Measurements from ENCODE around the gene KCNQ4. TPM values are rescaled to one million over a fixed set of nuclear protein-coding genes. Genes with fewer than 3 reads are reported as not detected.

The KCNQ4 gene
- total and polyA plus RNA-seq, 2 of the 8 experiments (the other 6 are each of a cell fraction or from before 2014, with no cell fraction given), result 2.2 to 3.9 TPM

DNA sequence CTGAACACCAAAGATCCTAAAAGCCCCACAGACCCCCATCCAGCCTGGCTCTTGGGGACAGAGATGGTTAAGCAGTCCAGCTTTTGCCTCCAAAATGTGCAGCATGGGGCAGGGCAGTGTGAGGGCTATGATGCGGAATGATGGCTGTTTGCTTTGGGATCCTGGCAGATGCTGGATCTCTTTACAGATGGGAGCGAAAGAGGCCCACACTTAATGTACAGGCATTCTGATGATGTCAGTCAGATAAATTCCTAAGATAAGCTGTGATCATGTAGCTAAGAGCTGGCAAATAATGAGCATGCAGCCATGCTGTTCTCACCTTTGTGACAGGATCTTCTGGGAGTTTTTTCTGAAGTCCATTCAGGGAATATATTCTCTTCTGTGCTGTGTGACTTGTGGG, 17.6 kb upstream of the KCNQ4 start:
- no peak overlapping the region for H3K27ac ChIP-seq (ENCODE audit: low read depth, low read length)
- no peak overlapping the region for H4K91ac ChIP-seq (replicated peaks; ENCODE audit: insufficient read length, low read length)
- H3K56ac ChIP-seq (replicated peaks; ENCODE audit: insufficient read length, low read depth, low read length), result no peak overlapping the region
- WGBS, 2 experiments (ENCODE audit: extremely low coverage in 1 of 2, insufficient coverage in 1 of 2, insufficient read length in 1 of 2, insufficient replicate concordance in 2 of 2, low coverage in 1 of 2, low lambda C conversion rate in 2 of 2, missing lambda C conversion rate in 1 of 2), result 95% methylated on average over 2 of the region's 2 CpGs; no CpG with 5 or more reads in 1 of the 2 experiments
- no peak overlapping the region for H2AFZ ChIP-seq (ENCODE audit: low read length)
- H3K4ac ChIP-seq (replicated peaks; ENCODE audit: insufficient read length, low read depth, low read length), result no peak overlapping the region
- ChIA-PET CTCF (ENCODE audit: partially characterized antibody) (interaction anchor here (1.4 to 15.0 kb wide), 5 partner anchors 8 to 153 kb away, joined by 3 to 140 read pairs (median 7); no protein-coding TSS in a partner anchor), POLR2A (ENCODE audit: partially characterized antibody) (no interaction called here)
- H2BK5ac ChIP-seq (ENCODE audit: low read depth, low read length), result no peak overlapping the region
- no peak overlapping the region for H3K4me3 ChIP-seq (ENCODE audit: extremely low read depth in 1 of 4, insufficient read depth in 2 of 4, low read depth in 3 of 4, low read length in 4 of 4)
- H2BK120ac ChIP-seq (replicated peaks; ENCODE audit: low read depth, low read length), result no peak overlapping the region
- no peak overlapping the region for H2AK5ac ChIP-seq (ENCODE audit: low read depth, low read length)
- H4K8ac ChIP-seq (ENCODE audit: extremely low read depth, insufficient read depth, low read length), result no peak overlapping the region
- H3K36me3 ChIP-seq (ENCODE audit: control insufficient read depth in 2 of 4, insufficient read depth in 4 of 4, low read length in 3 of 4), result peaks cover 24 to 74% (median 58%) of the 10 kb centered on the region in 4 experiments
- H4K5ac ChIP-seq (ENCODE audit: insufficient read length, low read depth, low read length), result no peak overlapping the region
- TF ChIP-seq YY1 (IDR thresholded peaks at IDR 0.05; ENCODE audit: low read depth, low read length) (no peak), SIRT6 (IDR thresholded peaks at IDR 0.05; ENCODE audit: low read length) (no peak), TAF1 (IDR thresholded peaks at IDR 0.05; ENCODE audit: low read depth, low read length) (no peak), RXRA (IDR thresholded peaks at IDR 0.05; ENCODE audit: insufficient read depth, low read depth, low read length) (no peak), BACH1 (IDR thresholded peaks at IDR 0.05; ENCODE audit: low read length) (no peak), GABPA (IDR thresholded peaks at IDR 0.05; ENCODE audit: borderline replicate concordance, insufficient read depth, low read length) (no peak), KDM1A (IDR thresholded peaks at IDR 0.05; ENCODE audit: borderline replicate concordance, low read length) (no peak), TBP (IDR thresholded peaks at IDR 0.05; ENCODE audit: low read depth, low read length) (no peak), PHF8 (conservative IDR thresholded peaks at IDR 0.05; ENCODE audit: low read depth, low read length) (no peak), RBBP5 (IDR thresholded peaks at IDR 0.05; ENCODE audit: borderline replicate concordance, low read depth, low read length) (no peak), JUND (IDR thresholded peaks at IDR 0.05; ENCODE audit: low read length) (no peak)
- H2BK20ac ChIP-seq (ENCODE audit: low read length), result no peak overlapping the region
- no peaks in the 10 kb centered on the region for H3K79me2 ChIP-seq (ENCODE audit: control insufficient read depth in 1 of 2, insufficient read depth in 2 of 2, low read length in 2 of 2)
- no peaks in the 10 kb centered on the region for H3K9me3 ChIP-seq (ENCODE audit: insufficient read depth in 2 of 2, low read depth in 1 of 2, low read length in 1 of 2)
- no peak overlapping the region for H2BK12ac ChIP-seq (ENCODE audit: low read depth, low read length)
- H3K23me2 ChIP-seq (ENCODE audit: low read depth, low read length), result no peaks in the 10 kb centered on the region
- no peak overlapping the region for H3K14ac ChIP-seq (ENCODE audit: insufficient read length)
- H3K18ac ChIP-seq (ENCODE audit: extremely low read depth, low read length), result no peak overlapping the region
- no peak for FAIRE-seq
- H2BK15ac ChIP-seq (ENCODE audit: low read length), result no peak overlapping the region
- H3K4me2 ChIP-seq (ENCODE audit: insufficient read depth in 1 of 2, low read depth in 2 of 2, low read length in 2 of 2), result no peak overlapping the region
- H4K20me1 ChIP-seq (replicated peaks in 1 of 2; ENCODE audit: control insufficient read depth in 1 of 2, insufficient read depth in 2 of 2, low read length in 2 of 2), result peaks cover 3% of the 10 kb centered on the region in 2 experiments
- no peaks in the 10 kb centered on the region; the same call in 1 of the 2 replicates for H3K79me1 ChIP-seq (ENCODE audit: low read depth, low read length)
- no peak overlapping the region for H3K9ac ChIP-seq (replicated peaks in 1 of 4; ENCODE audit: extremely low read depth in 1 of 4, low read depth in 3 of 4, low read length in 3 of 4)
- H3K4me1 ChIP-seq (replicated peaks in 1 of 4; ENCODE audit: control insufficient read depth in 3 of 4, insufficient read depth in 4 of 4, low read length in 3 of 4), result peaks cover 0 to 5% (median under 1%) of the 10 kb centered on the region in 4 experiments; a peak in 3 of 7 replicates
- H3K27me3 ChIP-seq (replicated peaks in 1 of 4; ENCODE audit: control insufficient read depth in 3 of 4, extremely low read depth in 1 of 4, insufficient read depth in 3 of 4, low read length in 3 of 4), result no peaks in the 10 kb centered on the region
- H3K23ac ChIP-seq (ENCODE audit: insufficient read length), result no peak overlapping the region
- no peak for DNase-seq (ENCODE audit: low read depth in 1 of 2, low spot score in 2 of 2)
